Measurements from ENCODE around the gene TNRC6B. TPM values are rescaled to one million over a fixed set of nuclear protein-coding genes. Genes with fewer than 3 reads are reported as not detected.

Gene TNRC6B
- polyA plus RNA-seq, 2 donors: 2.3 to 8.2 TPM

DNA sequence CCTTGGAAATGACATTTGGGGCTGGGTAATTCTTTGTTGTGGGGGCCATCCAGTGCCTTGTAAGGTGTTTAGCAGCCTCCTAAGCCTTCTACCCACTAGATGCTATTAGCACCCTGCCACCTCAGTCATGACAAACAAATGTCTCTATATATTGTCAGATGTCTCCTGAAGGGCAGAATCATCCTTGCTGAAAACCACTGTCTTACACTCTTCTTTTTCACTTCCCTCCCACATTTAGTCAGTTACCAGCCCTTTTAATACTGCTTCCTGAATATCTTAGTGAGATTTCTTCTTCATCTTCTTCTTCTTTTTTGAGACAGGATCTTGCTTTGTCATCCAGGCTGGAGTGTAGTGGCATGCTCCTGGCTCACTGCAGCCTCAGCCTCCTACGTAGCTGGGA is 33.1 kb downstream of the TNRC6B start:
- H3K9me3 ChIP-seq (ENCODE audit: control insufficient read depth in 2 of 2, insufficient read depth in 1 of 2, low read depth in 1 of 2, low read length in 1 of 2): no peaks in the 10 kb centered on the region
- H3K36me3 ChIP-seq (ENCODE audit: control insufficient read depth in 2 of 2, insufficient read depth in 2 of 2, low read length in 1 of 2): no peaks in the 10 kb centered on the region
- H3K4me1 ChIP-seq (ENCODE audit: control insufficient read depth in 2 of 2, insufficient read depth in 2 of 2, low read length in 1 of 2): peaks cover 0 to 4% of the 10 kb centered on the region in 2 donors
- no peak overlapping the region for H3K4me3 ChIP-seq (ENCODE audit: low read depth in 1 of 2, low read length in 2 of 2)
- WGBS, 2 donors: 62 to 86% methylated on average over 1 of the region's 1 CpG
- H3K27ac ChIP-seq (ENCODE audit: low read depth in 2 of 2, low read length in 1 of 2): no peak overlapping the region
- H3K27me3 ChIP-seq (ENCODE audit: control insufficient read depth in 1 of 2, insufficient read depth in 2 of 2, low read length in 2 of 2): no peaks in the 10 kb centered on the region

DNA sequence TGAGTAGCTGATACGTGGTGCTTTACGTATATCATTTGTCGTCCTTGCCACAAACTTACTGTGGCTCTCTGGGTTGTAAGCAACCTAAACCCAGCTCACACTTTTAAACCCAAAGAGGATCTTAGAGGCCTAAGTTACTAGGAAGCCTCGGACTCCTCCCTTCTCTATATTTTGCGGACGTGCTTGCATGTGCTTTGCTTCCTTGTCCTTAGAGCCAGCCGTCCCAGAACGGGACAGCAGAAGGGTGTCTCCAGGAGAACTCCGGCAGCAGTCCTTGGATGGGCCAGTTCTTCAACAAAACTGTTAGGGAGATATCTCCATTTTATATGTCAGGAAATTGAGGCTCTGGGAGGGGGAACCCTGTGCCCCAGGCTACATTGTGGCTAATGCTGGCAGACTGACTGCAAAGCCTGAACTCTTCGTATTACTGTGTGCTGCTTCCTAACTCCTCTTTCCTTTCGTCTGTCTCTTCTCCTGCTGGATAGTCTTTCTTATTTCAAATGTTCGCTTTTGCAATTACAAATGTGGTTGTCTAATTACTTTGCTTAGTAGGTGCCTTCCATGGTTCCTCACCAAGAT is 33.8 kb downstream of the TNRC6B start:
- Histone ChIP-seq H3K27me3 (ENCODE audit: control insufficient read depth in 1 of 2, insufficient read depth in 2 of 2, low read length in 2 of 2) (no peaks in the 10 kb centered on the region), H3K36me3 (ENCODE audit: control insufficient read depth in 2 of 2, insufficient read depth in 2 of 2, low read length in 1 of 2) (no peaks in the 10 kb centered on the region), H3K27ac (ENCODE audit: low read depth in 2 of 2, low read length in 1 of 2) (peak overlapping the region in 1 of 2 donors; percentile 64), H3K9me3 (ENCODE audit: control insufficient read depth in 2 of 2, insufficient read depth in 1 of 2, low read depth in 1 of 2, low read length in 1 of 2) (no peaks in the 10 kb centered on the region), H3K4me3 (ENCODE audit: low read depth in 1 of 2, low read length in 2 of 2) (no peak overlapping the region), H3K4me1 (ENCODE audit: control insufficient read depth in 2 of 2, insufficient read depth in 2 of 2, low read length in 1 of 2) (peaks cover 0 to 4% of the 10 kb centered on the region in 2 donors)
- 72 to 77% methylated on average over 12 of the region's 12 CpGs for WGBS, 2 donors

DNA sequence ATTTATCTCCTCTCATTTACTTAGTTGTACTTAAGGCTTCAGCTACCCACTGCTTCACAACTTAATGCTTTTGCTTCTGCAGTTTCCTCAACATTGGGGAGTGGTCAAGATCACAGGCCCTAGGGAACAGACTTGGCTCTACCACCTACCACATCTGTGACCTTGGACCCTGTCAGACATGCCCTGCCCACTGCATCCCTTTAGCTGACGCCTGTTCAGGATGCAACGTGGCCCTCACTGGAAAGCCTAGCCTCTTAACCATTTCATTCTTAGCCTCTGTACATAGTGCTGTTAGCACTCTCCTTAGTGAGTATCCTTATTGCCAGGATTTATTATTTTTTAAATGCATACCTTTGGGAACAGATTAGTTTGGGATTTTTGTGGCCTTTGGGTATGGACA is 34.4 kb downstream of the TNRC6B start:
- 28 to 40% methylated on average over 2 of the region's 2 CpGs for WGBS, 2 donors
- no peaks in the 10 kb centered on the region for H3K27me3 ChIP-seq (ENCODE audit: control insufficient read depth in 1 of 2, insufficient read depth in 2 of 2, low read length in 2 of 2)
- H3K36me3 ChIP-seq (ENCODE audit: control insufficient read depth in 2 of 2, insufficient read depth in 2 of 2, low read length in 1 of 2): no peaks in the 10 kb centered on the region
- H3K9me3 ChIP-seq (ENCODE audit: control insufficient read depth in 2 of 2, insufficient read depth in 1 of 2, low read depth in 1 of 2, low read length in 1 of 2): no peaks in the 10 kb centered on the region
- H3K4me1 ChIP-seq (ENCODE audit: control insufficient read depth in 2 of 2, insufficient read depth in 2 of 2, low read length in 1 of 2): peaks cover 0 to 4% of the 10 kb centered on the region in 2 donors
- H3K4me3 ChIP-seq (ENCODE audit: low read depth in 1 of 2, low read length in 2 of 2): no peak overlapping the region
- H3K27ac ChIP-seq (ENCODE audit: low read depth in 2 of 2, low read length in 1 of 2): no peak overlapping the region

DNA sequence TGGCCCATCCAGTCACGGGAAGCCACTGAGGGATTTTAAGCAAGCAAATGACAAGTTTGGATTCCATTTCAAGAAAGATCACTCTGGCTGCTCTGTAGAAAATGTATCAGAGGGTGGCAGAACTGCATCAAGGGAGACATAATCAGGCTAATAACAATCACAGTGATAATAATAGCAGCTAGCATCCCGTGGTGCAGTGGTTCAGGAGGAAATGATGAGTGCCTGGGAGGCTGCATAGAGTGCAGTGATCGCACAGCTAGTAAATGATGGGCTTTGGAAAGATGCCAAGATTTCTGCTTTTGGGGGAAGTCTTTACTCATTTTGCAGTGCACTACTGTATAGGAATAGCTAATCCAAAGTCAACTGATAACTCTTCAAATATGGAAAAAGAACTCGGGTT is 35.8 kb downstream of the TNRC6B start:
- WGBS, 2 donors: 38 to 50% methylated on average over 4 of the region's 4 CpGs
- no peaks in the 10 kb centered on the region for H3K27me3 ChIP-seq (ENCODE audit: control insufficient read depth in 1 of 2, insufficient read depth in 2 of 2, low read length in 2 of 2)
- H3K27ac ChIP-seq (ENCODE audit: low read depth in 2 of 2, low read length in 1 of 2): peak overlapping the region in 1 of 2 donors; percentile 30
- H3K36me3 ChIP-seq (ENCODE audit: control insufficient read depth in 2 of 2, insufficient read depth in 2 of 2, low read length in 1 of 2): no peaks in the 10 kb centered on the region
- no peaks in the 10 kb centered on the region for H3K9me3 ChIP-seq (ENCODE audit: control insufficient read depth in 2 of 2, insufficient read depth in 1 of 2, low read depth in 1 of 2, low read length in 1 of 2)
- peaks cover 0 to 5% of the 10 kb centered on the region in 2 donors for H3K4me1 ChIP-seq (ENCODE audit: control insufficient read depth in 2 of 2, insufficient read depth in 2 of 2, low read length in 1 of 2)
- H3K4me3 ChIP-seq (ENCODE audit: low read depth in 1 of 2, low read length in 2 of 2): no peak overlapping the region

DNA sequence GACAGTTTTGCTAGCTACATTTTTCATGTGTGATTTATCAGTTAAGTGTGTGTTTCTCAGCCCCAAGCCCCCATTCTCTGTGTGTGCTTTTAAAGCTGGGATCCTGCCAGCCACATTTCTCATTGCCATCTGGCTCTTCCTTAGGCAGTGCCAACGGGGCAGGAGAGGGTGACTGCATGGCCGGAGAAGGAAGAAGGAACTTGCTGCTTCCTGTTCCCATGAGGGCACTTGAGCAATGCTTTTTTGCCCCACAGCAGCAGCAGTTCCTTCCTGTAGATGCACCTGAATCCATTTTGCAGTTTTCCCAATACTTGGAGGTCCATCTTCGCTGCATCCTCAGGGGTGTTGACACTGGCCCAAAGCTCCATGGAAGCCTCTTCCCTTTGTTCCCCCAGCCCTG is 37.5 kb downstream of the TNRC6B start:
- H3K4me3 ChIP-seq (ENCODE audit: low read depth in 1 of 2, low read length in 2 of 2): no peak overlapping the region
- no peaks in the 10 kb centered on the region for H3K36me3 ChIP-seq (ENCODE audit: control insufficient read depth in 2 of 2, insufficient read depth in 2 of 2, low read length in 1 of 2)
- WGBS, 2 donors: 50 to 62% methylated on average over 3 of the region's 3 CpGs
- H3K9me3 ChIP-seq (ENCODE audit: control insufficient read depth in 2 of 2, insufficient read depth in 1 of 2, low read depth in 1 of 2, low read length in 1 of 2): no peaks in the 10 kb centered on the region
- H3K4me1 ChIP-seq (ENCODE audit: control insufficient read depth in 2 of 2, insufficient read depth in 2 of 2, low read length in 1 of 2): peaks cover 7 to 9% of the 10 kb centered on the region in 2 donors
- peak overlapping the region in 1 of 2 donors; percentile 26 for H3K27ac ChIP-seq (ENCODE audit: low read depth in 2 of 2, low read length in 1 of 2)
- H3K27me3 ChIP-seq (ENCODE audit: control insufficient read depth in 1 of 2, insufficient read depth in 2 of 2, low read length in 2 of 2): no peaks in the 10 kb centered on the region

DNA sequence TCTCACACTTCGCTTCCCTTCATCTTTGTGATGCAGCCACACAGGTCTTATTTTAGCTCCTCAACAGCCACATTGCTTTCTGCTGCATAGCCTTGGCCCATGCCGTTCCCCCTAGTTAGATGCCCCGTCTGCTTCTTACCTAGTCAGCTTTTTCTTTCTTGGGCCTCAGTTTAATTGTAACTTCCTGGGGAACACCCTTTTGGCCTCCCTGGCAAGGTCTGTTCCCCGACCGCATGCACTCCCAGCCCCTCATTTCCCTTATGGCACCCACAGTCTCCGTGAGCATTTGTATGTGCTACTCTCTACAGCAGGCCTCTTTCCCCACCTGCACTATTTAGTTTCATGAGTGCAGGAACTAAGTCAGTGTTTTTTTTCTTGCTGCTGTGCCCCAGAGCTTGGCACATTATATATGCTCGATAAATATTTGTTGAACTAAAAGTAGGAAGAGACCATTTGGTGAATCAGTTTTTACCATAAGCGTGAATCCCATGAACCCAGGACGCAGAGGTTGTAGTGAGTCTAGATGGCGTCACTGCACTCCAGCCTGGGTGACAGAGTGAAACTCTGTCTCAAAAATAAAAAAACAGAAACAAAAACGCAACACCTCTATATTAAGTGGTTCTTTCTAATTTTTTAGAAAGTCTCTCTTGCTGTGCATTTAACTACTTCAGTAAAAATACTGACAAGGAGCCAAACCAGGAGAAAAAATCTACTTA is 38.5 kb downstream of the TNRC6B start:
- 75 to 83% methylated on average over 11 of the region's 11 CpGs for WGBS, 2 donors
- no peak overlapping the region for H3K27ac ChIP-seq (ENCODE audit: low read depth in 2 of 2, low read length in 1 of 2)

DNA sequence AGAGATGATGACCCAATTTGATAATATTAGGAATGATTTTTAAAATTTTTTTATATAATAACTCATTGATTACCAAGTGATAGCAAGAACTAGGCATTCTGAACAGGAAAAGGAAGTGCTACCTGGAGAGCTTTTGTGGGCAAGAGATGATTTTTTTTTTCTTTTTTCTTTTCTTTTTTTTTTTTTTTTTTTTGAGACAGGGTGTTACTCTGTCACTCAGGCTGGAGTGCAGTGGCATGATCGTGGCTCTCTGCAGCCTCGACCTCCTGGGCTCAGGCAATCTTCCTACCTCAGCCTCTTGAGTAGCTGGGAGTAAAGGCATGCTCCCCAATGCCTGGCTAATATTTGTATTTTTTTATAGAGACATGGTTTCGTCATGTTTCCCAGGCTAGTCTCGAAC is 40.4 kb downstream of the TNRC6B start:
- H3K4me3 ChIP-seq (ENCODE audit: low read depth in 1 of 2, low read length in 2 of 2): no peak overlapping the region
- H3K27me3 ChIP-seq (ENCODE audit: control insufficient read depth in 1 of 2, insufficient read depth in 2 of 2, low read length in 2 of 2): no peaks in the 10 kb centered on the region
- peak overlapping the region in 1 of 2 donors; percentile 26 for H3K27ac ChIP-seq (ENCODE audit: low read depth in 2 of 2, low read length in 1 of 2)
- H3K4me1 ChIP-seq (ENCODE audit: control insufficient read depth in 2 of 2, insufficient read depth in 2 of 2, low read length in 1 of 2): peaks cover 7 to 16% of the 10 kb centered on the region in 2 donors
- H3K36me3 ChIP-seq (ENCODE audit: control insufficient read depth in 2 of 2, insufficient read depth in 2 of 2, low read length in 1 of 2): no peaks in the 10 kb centered on the region
- H3K9me3 ChIP-seq (ENCODE audit: control insufficient read depth in 2 of 2, insufficient read depth in 1 of 2, low read depth in 1 of 2, low read length in 1 of 2): no peaks in the 10 kb centered on the region
- WGBS, 2 donors: 82 to 87% methylated on average over 4 of the region's 4 CpGs

More for the DNA sequence above, 38.5 kb downstream of the TNRC6B start:
- no peaks in the 10 kb centered on the region for H3K27me3 ChIP-seq (ENCODE audit: control insufficient read depth in 1 of 2, insufficient read depth in 2 of 2, low read length in 2 of 2)
- H3K9me3 ChIP-seq (ENCODE audit: control insufficient read depth in 2 of 2, insufficient read depth in 1 of 2, low read depth in 1 of 2, low read length in 1 of 2): no peaks in the 10 kb centered on the region
- no peaks in the 10 kb centered on the region for H3K36me3 ChIP-seq (ENCODE audit: control insufficient read depth in 2 of 2, insufficient read depth in 2 of 2, low read length in 1 of 2)
- no peak overlapping the region for H3K4me3 ChIP-seq (ENCODE audit: low read depth in 1 of 2, low read length in 2 of 2)
- H3K4me1 ChIP-seq (ENCODE audit: control insufficient read depth in 2 of 2, insufficient read depth in 2 of 2, low read length in 1 of 2): peaks cover 7 to 9% of the 10 kb centered on the region in 2 donors

DNA sequence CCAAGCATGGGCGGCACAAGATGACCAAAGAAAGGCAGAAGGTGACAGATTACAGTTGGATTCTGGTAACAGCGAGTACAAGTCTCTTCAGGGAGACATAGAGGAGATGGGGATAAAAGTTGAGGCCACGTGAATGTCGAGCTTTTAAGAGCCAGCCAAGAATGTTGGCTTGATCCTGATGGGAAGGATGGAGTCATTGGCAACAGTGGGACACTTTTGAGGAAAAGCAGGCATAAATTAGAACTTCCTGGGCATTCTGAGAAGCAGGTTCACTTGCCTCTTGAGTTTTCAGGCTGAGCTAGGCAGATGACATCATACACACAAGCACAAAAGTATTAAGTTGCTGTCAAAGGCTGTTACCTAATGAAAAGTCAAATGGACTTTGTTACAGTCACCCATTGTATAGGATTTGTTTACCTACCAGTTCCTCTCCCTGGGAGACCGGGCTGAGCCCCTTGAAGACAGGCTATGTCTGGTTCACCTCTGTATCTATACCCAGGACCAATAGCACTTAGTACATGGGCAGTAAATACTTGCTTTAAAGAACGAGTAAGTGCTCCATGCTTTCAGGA is 41.1 kb downstream of the TNRC6B start:
- peaks cover 7 to 16% of the 10 kb centered on the region in 2 donors for H3K4me1 ChIP-seq (ENCODE audit: control insufficient read depth in 2 of 2, insufficient read depth in 2 of 2, low read length in 1 of 2)
- no peaks in the 10 kb centered on the region for H3K9me3 ChIP-seq (ENCODE audit: control insufficient read depth in 2 of 2, insufficient read depth in 1 of 2, low read depth in 1 of 2, low read length in 1 of 2)
- 66 to 70% methylated on average over 6 of the region's 6 CpGs for WGBS, 2 donors
- H3K27ac ChIP-seq (ENCODE audit: low read depth in 2 of 2, low read length in 1 of 2): peak overlapping the region in 1 of 2 donors; percentile 26
- no peaks in the 10 kb centered on the region for H3K36me3 ChIP-seq (ENCODE audit: control insufficient read depth in 2 of 2, insufficient read depth in 2 of 2, low read length in 1 of 2)
- no peaks in the 10 kb centered on the region for H3K27me3 ChIP-seq (ENCODE audit: control insufficient read depth in 1 of 2, insufficient read depth in 2 of 2, low read length in 2 of 2)
- no peak overlapping the region for H3K4me3 ChIP-seq (ENCODE audit: low read depth in 1 of 2, low read length in 2 of 2)

DNA sequence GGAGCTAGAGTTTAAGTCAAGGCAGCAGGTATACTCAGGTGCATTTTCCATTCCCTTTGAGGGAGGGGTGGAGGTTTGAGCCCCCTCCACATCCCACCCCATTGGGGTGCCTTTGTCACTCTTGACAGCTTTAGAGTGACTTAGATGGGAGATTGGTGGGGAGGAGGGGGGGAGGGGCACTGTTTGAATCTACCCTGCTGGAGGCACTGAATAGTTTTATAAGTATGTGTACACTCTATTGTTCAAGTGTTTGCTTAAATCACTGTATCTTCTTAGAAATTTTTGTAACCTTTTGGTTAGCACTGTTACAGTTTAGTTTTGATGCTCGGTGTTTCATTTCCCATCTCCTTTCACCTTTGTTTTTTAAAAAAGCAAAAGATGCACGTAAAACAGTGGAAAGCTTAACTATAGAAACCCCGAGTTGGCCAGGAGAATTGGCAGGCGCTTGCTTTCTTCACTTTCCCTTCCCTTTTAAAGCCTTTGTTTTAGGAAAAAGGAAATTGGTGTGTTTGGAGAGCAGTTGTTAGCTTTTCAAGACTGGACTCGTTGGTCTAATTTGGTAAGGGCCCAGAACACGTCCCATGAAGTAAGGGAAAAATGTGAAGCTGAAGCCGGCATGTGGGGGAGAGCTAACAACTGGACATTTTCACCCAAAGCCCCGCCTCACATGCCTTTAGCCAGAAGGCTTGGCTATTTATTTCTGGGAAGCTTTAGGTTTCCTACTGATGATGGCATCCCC is 42.8 kb downstream of the TNRC6B start:
- H3K36me3 ChIP-seq (ENCODE audit: control insufficient read depth in 2 of 2, insufficient read depth in 2 of 2, low read length in 1 of 2): no peaks in the 10 kb centered on the region
- no peaks in the 10 kb centered on the region for H3K9me3 ChIP-seq (ENCODE audit: control insufficient read depth in 2 of 2, insufficient read depth in 1 of 2, low read depth in 1 of 2, low read length in 1 of 2)
- peaks cover 7 to 11% of the 10 kb centered on the region in 2 donors for H3K4me1 ChIP-seq (ENCODE audit: control insufficient read depth in 2 of 2, insufficient read depth in 2 of 2, low read length in 1 of 2)
- WGBS, 2 donors: 24 to 45% methylated on average over 8 of the region's 8 CpGs
- H3K4me3 ChIP-seq (ENCODE audit: low read depth in 1 of 2, low read length in 2 of 2): no peak overlapping the region
- no peaks in the 10 kb centered on the region for H3K27me3 ChIP-seq (ENCODE audit: control insufficient read depth in 1 of 2, insufficient read depth in 2 of 2, low read length in 2 of 2)
- peak overlapping the region; percentile 60 to 91 for H3K27ac ChIP-seq (ENCODE audit: low read depth in 2 of 2, low read length in 1 of 2)
